Measurements from ENCODE around the gene LRRC15. TPM values are rescaled to one million over a fixed set of nuclear protein-coding genes. Genes with fewer than 3 reads are reported as not detected.
A peak's percentile ranks its signal among the peaks of the same experiment; 100 is the strongest.

Gene LRRC15
- total RNA-seq, 2 donors from 2014 or later = 0.11 TPM; not detected in 1

DNA sequence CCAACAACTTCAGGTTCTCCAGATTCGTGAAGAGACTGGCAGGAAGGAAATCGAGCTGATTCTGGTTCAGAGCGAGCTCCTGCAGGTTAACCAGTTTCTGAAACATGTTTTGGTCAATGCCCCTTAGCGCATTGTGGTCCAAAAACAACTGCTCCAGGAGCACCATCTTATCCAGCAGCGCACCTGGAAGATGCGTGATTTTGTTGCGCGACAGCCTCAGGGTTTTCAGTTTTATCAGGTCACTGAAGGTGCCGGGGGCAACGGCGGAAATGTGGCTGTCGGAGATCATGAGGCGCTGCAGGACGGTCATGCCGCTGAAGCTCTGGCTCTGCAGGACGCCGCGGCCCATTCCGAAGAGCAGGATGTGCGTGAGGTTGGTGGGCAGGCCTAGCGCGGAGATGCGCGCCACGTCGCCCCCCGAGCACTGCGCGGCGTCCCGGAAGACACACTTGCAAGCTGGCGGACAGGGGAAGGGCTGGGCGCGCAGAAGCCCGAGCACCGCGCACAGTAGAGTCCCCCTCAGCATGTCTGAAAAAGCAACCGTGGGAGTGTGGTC lies 28.3 kb upstream of the LRRC15 start:
- Mint-ChIP-seq H3K9me3 (no peaks in the 10 kb centered on the region), H3K27me3 (ENCODE audit: insufficient read depth) (peaks cover 37% of the 10 kb centered on the region), H3K36me3 (ENCODE audit: low read depth) (no peaks in the 10 kb centered on the region), H3K27ac (no peak overlapping the region), H3K4me3 (peak overlapping the region; percentile 29), H3K4me1 (peaks cover 7% of the 10 kb centered on the region)
- H3K9ac ChIP-seq (ENCODE audit: extremely low read depth, low read length, poor library complexity, severe bottlenecking) = no peak overlapping the region
- H3K27ac ChIP-seq (ENCODE audit: low read depth, low read length) = no peak overlapping the region
- peaks cover 54% of the 10 kb centered on the region for H3K27me3 ChIP-seq (ENCODE audit: control insufficient read depth, insufficient read depth, low read length, poor library complexity, severe bottlenecking)
- H3K4me3 ChIP-seq (ENCODE audit: low read length) = peak overlapping the region; percentile 35
- peaks cover 10% of the 10 kb centered on the region for H3K4me1 ChIP-seq (ENCODE audit: control insufficient read depth, insufficient read depth, low read length)
- peaks cover 2% of the 10 kb centered on the region for H3K36me3 ChIP-seq (ENCODE audit: control insufficient read depth, insufficient read depth, low read length)
- 14 to 18% methylated on average over 15 to 38 of the region's 38 CpGs for WGBS, 2 experiments (ENCODE audit: insufficient coverage in 1 of 2, insufficient read length in 1 of 2)
- peak; percentile 79 for DNase-seq
- TF ChIP-seq, protein P1, sequence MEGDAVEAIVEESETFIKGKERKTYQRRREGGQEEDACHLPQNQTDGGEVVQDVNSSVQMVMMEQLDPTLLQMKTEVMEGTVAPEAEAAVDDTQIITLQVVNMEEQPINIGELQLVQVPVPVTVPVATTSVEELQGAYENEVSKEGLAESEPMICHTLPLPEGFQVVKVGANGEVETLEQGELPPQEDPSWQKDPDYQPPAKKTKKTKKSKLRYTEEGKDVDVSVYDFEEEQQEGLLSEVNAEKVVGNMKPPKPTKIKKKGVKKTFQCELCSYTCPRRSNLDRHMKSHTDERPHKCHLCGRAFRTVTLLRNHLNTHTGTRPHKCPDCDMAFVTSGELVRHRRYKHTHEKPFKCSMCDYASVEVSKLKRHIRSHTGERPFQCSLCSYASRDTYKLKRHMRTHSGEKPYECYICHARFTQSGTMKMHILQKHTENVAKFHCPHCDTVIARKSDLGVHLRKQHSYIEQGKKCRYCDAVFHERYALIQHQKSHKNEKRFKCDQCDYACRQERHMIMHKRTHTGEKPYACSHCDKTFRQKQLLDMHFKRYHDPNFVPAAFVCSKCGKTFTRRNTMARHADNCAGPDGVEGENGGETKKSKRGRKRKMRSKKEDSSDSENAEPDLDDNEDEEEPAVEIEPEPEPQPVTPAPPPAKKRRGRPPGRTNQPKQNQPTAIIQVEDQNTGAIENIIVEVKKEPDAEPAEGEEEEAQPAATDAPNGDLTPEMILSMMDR (conservative IDR thresholded peaks at IDR 0.05) = no peak
- H3K9me3 ChIP-seq (ENCODE audit: control insufficient read depth, low read length) = no peaks in the 10 kb centered on the region

DNA sequence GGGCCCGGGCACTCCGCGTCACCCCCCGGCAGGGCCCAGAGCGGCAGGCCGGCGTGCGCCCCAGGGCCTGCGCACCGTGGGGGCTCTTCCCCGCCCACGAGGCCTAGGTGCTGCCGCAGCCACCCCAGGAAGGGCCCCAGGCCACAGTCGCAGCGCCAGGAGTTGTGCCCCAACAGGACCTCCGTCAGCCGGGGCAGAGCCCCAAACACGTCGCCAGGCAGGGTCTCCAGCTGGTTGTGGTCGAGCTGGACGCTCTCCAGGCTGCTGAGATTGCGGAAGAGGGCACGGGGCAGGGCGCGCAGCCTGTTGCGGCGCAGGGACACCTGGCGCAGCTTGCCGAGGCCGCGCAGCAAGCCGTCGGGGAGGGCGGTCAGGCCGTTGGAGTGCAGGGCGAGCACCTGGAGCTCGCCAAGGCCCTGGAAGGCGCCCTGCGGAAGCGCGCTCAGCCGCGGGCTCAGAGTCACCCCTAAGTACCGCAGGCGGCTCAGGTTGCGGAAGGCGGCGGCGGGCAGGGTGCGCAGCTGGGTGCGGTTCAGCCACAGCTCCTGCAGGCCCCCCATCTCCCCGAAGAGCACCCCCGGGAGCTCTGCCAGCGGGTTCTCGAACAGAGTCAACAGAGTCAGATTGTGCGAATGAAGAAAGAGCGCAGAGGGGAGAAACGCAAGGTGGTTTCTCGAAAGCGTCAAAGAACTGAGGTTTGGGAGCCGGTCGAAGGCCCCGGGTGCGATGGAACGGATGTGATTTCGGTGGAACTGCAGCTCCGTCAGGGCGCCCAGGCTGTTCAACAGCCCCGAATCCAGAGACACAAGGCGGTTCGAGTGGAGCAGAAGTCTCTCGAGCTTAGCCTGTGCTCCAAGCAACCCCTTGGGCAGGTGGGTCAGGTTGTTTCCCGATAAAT lies 27.6 kb upstream of the LRRC15 start:
- Histone ChIP-seq H3K9me3 (ENCODE audit: control insufficient read depth, low read length) (no peaks in the 10 kb centered on the region), H3K4me3 (ENCODE audit: low read length) (peak overlapping the region; percentile 35), H3K36me3 (ENCODE audit: control insufficient read depth, insufficient read depth, low read length) (no peaks in the 10 kb centered on the region), H3K4me1 (ENCODE audit: control insufficient read depth, insufficient read depth, low read length) (peaks cover 10% of the 10 kb centered on the region), H3K9ac (ENCODE audit: extremely low read depth, low read length, poor library complexity, severe bottlenecking) (no peak overlapping the region), H3K27ac (ENCODE audit: low read depth, low read length) (no peak overlapping the region), H3K27me3 (ENCODE audit: control insufficient read depth, insufficient read depth, low read length, poor library complexity, severe bottlenecking) (peaks cover 54% of the 10 kb centered on the region)
- Mint-ChIP-seq H3K4me1 (peaks cover 7% of the 10 kb centered on the region), H3K4me3 (peak overlapping the region; percentile 29), H3K9me3 (no peaks in the 10 kb centered on the region), H3K27me3 (ENCODE audit: insufficient read depth) (peaks cover 37% of the 10 kb centered on the region), H3K27ac (no peak overlapping the region), H3K36me3 (ENCODE audit: low read depth) (no peaks in the 10 kb centered on the region)
- DNase-seq = peak; percentile 82
- TF ChIP-seq, protein P1 (conservative IDR thresholded peaks at IDR 0.05) = no peak
- WGBS, 2 experiments (ENCODE audit: insufficient coverage in 1 of 2, insufficient read length in 1 of 2) = 22 to 36% methylated on average over 50 to 73 of the region's 73 CpGs

DNA sequence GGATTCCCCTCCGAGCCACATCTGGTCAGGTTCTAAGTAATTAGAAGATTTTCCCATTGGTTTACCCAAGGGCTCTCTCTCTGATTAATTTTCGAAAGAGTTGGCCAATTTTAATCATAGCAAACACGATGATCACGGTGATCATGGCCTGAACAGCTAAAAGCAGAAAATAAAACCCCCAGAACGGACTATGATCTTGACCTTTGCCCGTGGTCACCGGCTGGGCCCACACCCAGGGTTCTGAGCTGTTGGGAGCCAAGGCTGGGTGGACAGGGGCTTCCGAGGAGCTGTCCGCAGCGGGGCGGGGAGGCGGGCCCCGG lies 27.0 kb upstream of the LRRC15 start:
- H3K27ac Mint-ChIP-seq = no peak overlapping the region
- TF ChIP-seq, protein P1 (conservative IDR thresholded peaks at IDR 0.05) = no peak
- Histone ChIP-seq H3K4me1 (ENCODE audit: control insufficient read depth, insufficient read depth, low read length) (peaks cover 8% of the 10 kb centered on the region), H3K27me3 (ENCODE audit: control insufficient read depth, insufficient read depth, low read length, poor library complexity, severe bottlenecking) (peaks cover 54% of the 10 kb centered on the region), H3K27ac (ENCODE audit: low read depth, low read length) (no peak overlapping the region), H3K9ac (ENCODE audit: extremely low read depth, low read length, poor library complexity, severe bottlenecking) (no peak overlapping the region), H3K9me3 (ENCODE audit: control insufficient read depth, low read length) (no peaks in the 10 kb centered on the region), H3K4me3 (ENCODE audit: low read length) (no peak overlapping the region), H3K36me3 (ENCODE audit: control insufficient read depth, insufficient read depth, low read length) (no peaks in the 10 kb centered on the region)
- no peaks in the 10 kb centered on the region for H3K9me3 Mint-ChIP-seq
- no peaks in the 10 kb centered on the region for H3K36me3 Mint-ChIP-seq (ENCODE audit: low read depth)
- WGBS, 2 experiments (ENCODE audit: insufficient coverage in 1 of 2, insufficient read length in 1 of 2) = 31 to 32% methylated on average over 10 to 13 of the region's 13 CpGs
- no peak overlapping the region for H3K4me3 Mint-ChIP-seq
- DNase-seq = no peak
- peaks cover 7% of the 10 kb centered on the region for H3K4me1 Mint-ChIP-seq
- peaks cover 37% of the 10 kb centered on the region for H3K27me3 Mint-ChIP-seq (ENCODE audit: insufficient read depth)

All from endodermal cell (in vitro differentiated cells).